ENCODE measurements around the gene PLCL1. TPM values are rescaled to one million over a fixed set of nuclear protein-coding genes. Genes with fewer than 3 reads are reported as not detected.

The PLCL1 gene
- total and polyA plus RNA-seq, 10 of the 15 experiments (the other 5 are each of a cell fraction or from before 2014, with no cell fraction given), result 0.03 to 1.5 (median 0.22) TPM

GRCh38 chr2:197941715-197942114 lies 137.3 kb downstream of the PLCL1 start:
- ChIA-PET CTCF (no interaction called here), SMC1A (ENCODE audit: uncharacterized antibody, unreplicated experiment) (interaction anchor here (0.9 to 1.7 kb wide), 6 partner anchors 9 to 157 kb away, joined by 3 to 5 read pairs (median 3); no protein-coding TSS in a partner anchor), RAD21 (ENCODE audit: unreplicated experiment) (no interaction called here), POLR2A (no interaction called here)
- Histone ChIP-seq H3K27ac (ENCODE audit: control insufficient read depth, insufficient read depth) (no peak overlapping the region), H3K36me3 (ENCODE audit: control insufficient read depth in 2 of 2, insufficient read depth in 2 of 2, low read length in 1 of 2) (no peaks in the 10 kb centered on the region), H3K9ac (ENCODE audit: control insufficient read depth, insufficient read depth, low read length) (no peak overlapping the region), H3K4me3 (no peak overlapping the region), H3K79me2 (ENCODE audit: control insufficient read depth, insufficient read depth, low read length) (no peaks in the 10 kb centered on the region), H3K4me2 (ENCODE audit: control insufficient read depth, insufficient read depth) (no peak overlapping the region), H3K4me1 (ENCODE audit: control insufficient read depth, insufficient read depth, low read length) (no peaks in the 10 kb centered on the region), H4K20me1 (ENCODE audit: control insufficient read depth, insufficient read depth) (no peaks in the 10 kb centered on the region), H2AFZ (ENCODE audit: control insufficient read depth, low read depth, low read length) (no peak overlapping the region), H3K9me3 (replicated peaks; ENCODE audit: control insufficient read depth, insufficient read depth, low read length) (no peaks in the 10 kb centered on the region), H3K27me3 (replicated peaks in 1 of 2; ENCODE audit: control insufficient read depth in 2 of 2, insufficient read depth in 2 of 2, low read length in 1 of 2) (no peaks in the 10 kb centered on the region; a peak in 1 of 4 replicates)
- in situ Hi-C loops (cut with MboI) (no loop called here), intact Hi-C loops (cut with micrococcal nuclease; ENCODE audit: unreplicated experiment) (no loop called here)
- TF ChIP-seq DPF2 (IDR thresholded peaks at IDR 0.05) (no peak), FOXK2 (IDR thresholded peaks at IDR 0.05) (no peak), RAD21 (IDR thresholded peaks at IDR 0.05; ENCODE audit: insufficient read depth, low read depth, low read length) (no peak), E4F1 (IDR thresholded peaks at IDR 0.05; ENCODE audit: borderline replicate concordance, partially characterized antibody) (no peak), TAF1 (IDR thresholded peaks at IDR 0.05; ENCODE audit: borderline replicate concordance, low read depth, low read length) (no peak), CHD4 (IDR thresholded peaks at IDR 0.05) (no peak), SUPT20H (IDR thresholded peaks at IDR 0.05; ENCODE audit: borderline replicate concordance, control insufficient read depth, low read depth, low read length) (no peak), NFYA (IDR thresholded peaks at IDR 0.05; ENCODE audit: borderline replicate concordance, low read depth, low read length) (no peak), IRF5 (IDR thresholded peaks at IDR 0.05; ENCODE audit: borderline replicate concordance) (no peak), PBX3 (IDR thresholded peaks at IDR 0.05; ENCODE audit: insufficient replicate concordance, low read depth, low read length) (no peak), ZNF207 (IDR thresholded peaks at IDR 0.05; ENCODE audit: borderline replicate concordance) (no peak)
- 0% methylated on average over 1 of the region's 1 CpG for WGBS (ENCODE audit: insufficient coverage, insufficient replicate concordance, low lambda C conversion rate, missing lambda C conversion rate)
- FAIRE-seq, result peak; percentile 52
- no peak for ATAC-seq
- BruUV-seq (replicated peaks), result no TSS peak
- DNase-seq (ENCODE audit: low read depth, low spot score), result no peak
